ENCODE results near the gene MCF2L. TPM values are rescaled to one million over a fixed set of nuclear protein-coding genes. Genes with fewer than 3 reads are reported as not detected.

MCF2L gene
- total and polyA plus RNA-seq, 10 of the 15 experiments (the other 5 are each of a cell fraction or from before 2014, with no cell fraction given) = 0.06 to 1.1 (median 0.21) TPM; not detected in 2

DNA sequence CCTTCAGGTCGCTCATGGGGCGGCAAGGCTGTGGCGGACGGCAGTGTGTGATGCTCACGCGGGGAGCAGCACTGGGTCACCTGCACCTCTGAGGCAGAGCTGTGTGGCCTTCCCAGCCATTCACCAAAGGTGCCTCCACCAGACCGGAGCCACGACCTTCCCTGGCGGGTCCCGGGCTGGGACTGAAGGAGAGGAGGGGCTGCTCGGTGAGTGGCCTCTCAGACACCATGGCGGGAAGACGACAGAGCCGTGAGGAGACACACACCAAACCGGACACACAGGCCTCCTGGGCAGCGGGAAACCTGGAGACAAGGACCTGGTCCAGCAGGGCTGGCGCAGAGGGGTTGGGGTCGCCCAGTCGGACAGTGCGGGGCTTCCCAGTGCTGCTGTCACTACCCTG lies 7.5 kb downstream of the MCF2L start (continued):
- TF ChIP-seq, protein P1, sequence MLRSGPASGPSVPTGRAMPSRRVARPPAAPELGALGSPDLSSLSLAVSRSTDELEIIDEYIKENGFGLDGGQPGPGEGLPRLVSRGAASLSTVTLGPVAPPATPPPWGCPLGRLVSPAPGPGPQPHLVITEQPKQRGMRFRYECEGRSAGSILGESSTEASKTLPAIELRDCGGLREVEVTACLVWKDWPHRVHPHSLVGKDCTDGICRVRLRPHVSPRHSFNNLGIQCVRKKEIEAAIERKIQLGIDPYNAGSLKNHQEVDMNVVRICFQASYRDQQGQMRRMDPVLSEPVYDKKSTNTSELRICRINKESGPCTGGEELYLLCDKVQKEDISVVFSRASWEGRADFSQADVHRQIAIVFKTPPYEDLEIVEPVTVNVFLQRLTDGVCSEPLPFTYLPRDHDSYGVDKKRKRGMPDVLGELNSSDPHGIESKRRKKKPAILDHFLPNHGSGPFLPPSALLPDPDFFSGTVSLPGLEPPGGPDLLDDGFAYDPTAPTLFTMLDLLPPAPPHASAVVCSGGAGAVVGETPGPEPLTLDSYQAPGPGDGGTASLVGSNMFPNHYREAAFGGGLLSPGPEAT (IDR thresholded peaks at IDR 0.05; ENCODE audit: low read depth) = no peak
- TF ChIP-seq PKNOX1 (IDR thresholded peaks at IDR 0.05) = no peak

GRCh38 chr13:112977091-112977490 lies 8.1 kb downstream of the MCF2L start:
- Histone ChIP-seq H3K27me3 (replicated peaks in 1 of 2; ENCODE audit: control insufficient read depth in 2 of 2, insufficient read depth in 2 of 2, low read length in 1 of 2) (no peaks in the 10 kb centered on the region), H3K79me2 (ENCODE audit: control insufficient read depth, insufficient read depth, low read length) (no peaks in the 10 kb centered on the region), H3K9me3 (replicated peaks; ENCODE audit: control insufficient read depth, insufficient read depth, low read length) (no peaks in the 10 kb centered on the region), H3K4me3 (no peak overlapping the region), H3K27ac (ENCODE audit: control insufficient read depth, insufficient read depth) (no peak overlapping the region), H3K9ac (ENCODE audit: control insufficient read depth, insufficient read depth, low read length) (no peak overlapping the region), H3K4me1 (ENCODE audit: control insufficient read depth, insufficient read depth, low read length) (no peaks in the 10 kb centered on the region), H2AFZ (ENCODE audit: control insufficient read depth, low read depth, low read length) (no peak overlapping the region), H3K36me3 (ENCODE audit: control insufficient read depth in 2 of 2, insufficient read depth in 2 of 2, low read length in 1 of 2) (no peaks in the 10 kb centered on the region), H3K4me2 (ENCODE audit: control insufficient read depth, insufficient read depth) (no peak overlapping the region), H4K20me1 (ENCODE audit: control insufficient read depth, insufficient read depth) (no peaks in the 10 kb centered on the region)
- in situ Hi-C loops (cut with MboI) = no loop called here
- FAIRE-seq (no peak), ATAC-seq (no peak), DNase-seq (ENCODE audit: low read depth, low spot score) (no peak)
- ChIA-PET RAD21 (ENCODE audit: unreplicated experiment) (no interaction called here), SMC1A (ENCODE audit: uncharacterized antibody, unreplicated experiment) (no interaction called here), POLR2A (no interaction called here), CTCF (no interaction called here)
- TF ChIP-seq POLR2AphosphoS2 (IDR thresholded peaks at IDR 0.05; ENCODE audit: low read depth, low read length) (no peak), RFX5 (IDR thresholded peaks at IDR 0.05; ENCODE audit: low read depth, low read length) (no peak), BACH1 (IDR thresholded peaks at IDR 0.05; ENCODE audit: borderline replicate concordance) (no peak), HDAC6 (IDR thresholded peaks at IDR 0.05; ENCODE audit: unreplicated experiment) (no peak), RELA (IDR thresholded peaks at IDR 0.05; ENCODE audit: borderline replicate concordance, partially characterized antibody) (no peak)
- WGBS (ENCODE audit: insufficient coverage, insufficient replicate concordance, low lambda C conversion rate, missing lambda C conversion rate) = 54% methylated on average over 11 of the region's 11 CpGs
- intact Hi-C loops (cut with micrococcal nuclease; ENCODE audit: unreplicated experiment) = no loop called here
- no TSS peak for BruUV-seq (replicated peaks)
